Measurements from ENCODE around the gene NUB1. TPM values are rescaled to one million over a fixed set of nuclear protein-coding genes. Genes with fewer than 3 reads are reported as not detected.

Gene NUB1
- total and polyA plus RNA-seq, 5 donors from 2014 or later, result 51.0 to 65.2 (median 53.8) TPM

GRCh38 chr7:151392002-151392401, 50.4 kb downstream of the NUB1 start:
- no peak overlapping the region for H3K27ac ChIP-seq (ENCODE audit: insufficient read depth, low read length, poor library complexity, severe bottlenecking)
- no peak overlapping the region for H3K4me3 Mint-ChIP-seq
- no peaks in the 10 kb centered on the region for H3K36me3 Mint-ChIP-seq
- no peaks in the 10 kb centered on the region for H3K27me3 ChIP-seq (ENCODE audit: control insufficient read depth, insufficient read depth, low read length)
- H3K9me3 Mint-ChIP-seq, result no peaks in the 10 kb centered on the region
- no peak for ATAC-seq (ENCODE audit: low read depth in 2 of 2)
- no peak overlapping the region for H3K27ac Mint-ChIP-seq
- H3K4me3 ChIP-seq (ENCODE audit: low read depth, low read length), result no peak overlapping the region
- no peaks in the 10 kb centered on the region for H3K36me3 ChIP-seq (ENCODE audit: control insufficient read depth, insufficient read depth, low read length)
- no peaks in the 10 kb centered on the region for H3K4me1 ChIP-seq (ENCODE audit: control insufficient read depth, insufficient read depth, low read length, poor library complexity, severe bottlenecking)
- no peaks in the 10 kb centered on the region for H3K9me3 ChIP-seq (ENCODE audit: control insufficient read depth in 2 of 2, low read length in 2 of 2)
- peaks cover 0 to 6% (median 0%) of the 10 kb centered on the region in 4 donors for H3K4me1 Mint-ChIP-seq
- H3K27me3 Mint-ChIP-seq, result peaks cover 10% of the 10 kb centered on the region
- DNase-seq, result no peak

GRCh38 chr7:151392426-151392825, 50.8 kb downstream of the NUB1 start:
- Histone ChIP-seq H3K27ac (ENCODE audit: insufficient read depth, low read length, poor library complexity, severe bottlenecking) (no peak overlapping the region), H3K4me3 (ENCODE audit: low read depth, low read length) (no peak overlapping the region), H3K9me3 (ENCODE audit: control insufficient read depth in 2 of 2, low read length in 2 of 2) (no peaks in the 10 kb centered on the region), H3K36me3 (ENCODE audit: control insufficient read depth, insufficient read depth, low read length) (no peaks in the 10 kb centered on the region), H3K27me3 (ENCODE audit: control insufficient read depth, insufficient read depth, low read length) (no peaks in the 10 kb centered on the region), H3K4me1 (ENCODE audit: control insufficient read depth, insufficient read depth, low read length, poor library complexity, severe bottlenecking) (no peaks in the 10 kb centered on the region)
- ATAC-seq (ENCODE audit: low read depth in 2 of 2), result no peak
- H3K4me3 Mint-ChIP-seq, result no peak overlapping the region
- H3K27me3 Mint-ChIP-seq, result peaks cover 10% of the 10 kb centered on the region
- H3K4me1 Mint-ChIP-seq, result peaks cover 0 to 7% (median 0%) of the 10 kb centered on the region in 4 donors
- H3K36me3 Mint-ChIP-seq, result no peaks in the 10 kb centered on the region
- DNase-seq, result no peak
- H3K27ac Mint-ChIP-seq, result no peak overlapping the region
- H3K9me3 Mint-ChIP-seq, result no peaks in the 10 kb centered on the region

GRCh38 chr7:151393031-151393977, 51.7 kb downstream of the NUB1 start:
- Mint-ChIP-seq H3K4me3 (no peak overlapping the region), H3K27me3 (peaks cover 10% of the 10 kb centered on the region), H3K36me3 (no peaks in the 10 kb centered on the region), H3K27ac (no peak overlapping the region), H3K4me1 (peaks cover 0 to 10% (median 2%) of the 10 kb centered on the region in 4 donors), H3K9me3 (no peaks in the 10 kb centered on the region)
- Histone ChIP-seq H3K9me3 (ENCODE audit: control insufficient read depth in 2 of 2, low read length in 2 of 2) (no peaks in the 10 kb centered on the region), H3K4me3 (ENCODE audit: low read depth, low read length) (no peak overlapping the region), H3K36me3 (ENCODE audit: control insufficient read depth, insufficient read depth, low read length) (no peaks in the 10 kb centered on the region), H3K27ac (ENCODE audit: insufficient read depth, low read length, poor library complexity, severe bottlenecking) (no peak overlapping the region), H3K4me1 (ENCODE audit: control insufficient read depth, insufficient read depth, low read length, poor library complexity, severe bottlenecking) (no peaks in the 10 kb centered on the region), H3K27me3 (ENCODE audit: control insufficient read depth, insufficient read depth, low read length) (no peaks in the 10 kb centered on the region)
- ATAC-seq (ENCODE audit: low read depth in 2 of 2) (no peak), DNase-seq (no peak)

GRCh38 chr7:151394076-151395035, 52.7 kb downstream of the NUB1 start:
- H3K4me3 ChIP-seq (ENCODE audit: low read depth, low read length), result no peak overlapping the region
- Mint-ChIP-seq H3K27ac (no peak overlapping the region), H3K9me3 (no peaks in the 10 kb centered on the region), H3K27me3 (peaks cover 3% of the 10 kb centered on the region), H3K36me3 (no peaks in the 10 kb centered on the region), H3K4me3 (no peak overlapping the region), H3K4me1 (peaks cover 0 to 10% (median 2%) of the 10 kb centered on the region in 4 donors)
- ATAC-seq (ENCODE audit: low read depth in 2 of 2) (no peak), DNase-seq (no peak)
- no peaks in the 10 kb centered on the region for H3K36me3 ChIP-seq (ENCODE audit: control insufficient read depth, insufficient read depth, low read length)
- no peaks in the 10 kb centered on the region for H3K27me3 ChIP-seq (ENCODE audit: control insufficient read depth, insufficient read depth, low read length)
- H3K9me3 ChIP-seq (ENCODE audit: control insufficient read depth in 2 of 2, low read length in 2 of 2), result no peaks in the 10 kb centered on the region
- H3K27ac ChIP-seq (ENCODE audit: insufficient read depth, low read length, poor library complexity, severe bottlenecking), result no peak overlapping the region
- no peaks in the 10 kb centered on the region for H3K4me1 ChIP-seq (ENCODE audit: control insufficient read depth, insufficient read depth, low read length, poor library complexity, severe bottlenecking)

GRCh38 chr7:151395036-151395367, 53.4 kb downstream of the NUB1 start:
- no peak for DNase-seq
- Mint-ChIP-seq H3K27me3 (no peaks in the 10 kb centered on the region), H3K36me3 (no peaks in the 10 kb centered on the region), H3K4me3 (no peak overlapping the region), H3K4me1 (peaks cover 0 to 10% (median 2%) of the 10 kb centered on the region in 4 donors), H3K9me3 (no peaks in the 10 kb centered on the region), H3K27ac (no peak overlapping the region)
- Histone ChIP-seq H3K4me3 (ENCODE audit: low read depth, low read length) (no peak overlapping the region), H3K27ac (ENCODE audit: insufficient read depth, low read length, poor library complexity, severe bottlenecking) (no peak overlapping the region), H3K27me3 (ENCODE audit: control insufficient read depth, insufficient read depth, low read length) (no peaks in the 10 kb centered on the region), H3K36me3 (ENCODE audit: control insufficient read depth, insufficient read depth, low read length) (no peaks in the 10 kb centered on the region), H3K9me3 (ENCODE audit: control insufficient read depth in 2 of 2, low read length in 2 of 2) (no peaks in the 10 kb centered on the region), H3K4me1 (ENCODE audit: control insufficient read depth, insufficient read depth, low read length, poor library complexity, severe bottlenecking) (no peaks in the 10 kb centered on the region)
- no peak for ATAC-seq (ENCODE audit: low read depth in 2 of 2)

GRCh38 chr7:151396328-151396970, 54.8 kb downstream of the NUB1 start:
- no peak for ATAC-seq (ENCODE audit: low read depth in 2 of 2)
- no peaks in the 10 kb centered on the region for H3K27me3 Mint-ChIP-seq
- Histone ChIP-seq H3K36me3 (ENCODE audit: control insufficient read depth, insufficient read depth, low read length) (no peaks in the 10 kb centered on the region), H3K27ac (ENCODE audit: insufficient read depth, low read length, poor library complexity, severe bottlenecking) (no peak overlapping the region), H3K27me3 (ENCODE audit: control insufficient read depth, insufficient read depth, low read length) (no peaks in the 10 kb centered on the region), H3K4me1 (ENCODE audit: control insufficient read depth, insufficient read depth, low read length, poor library complexity, severe bottlenecking) (no peaks in the 10 kb centered on the region), H3K9me3 (ENCODE audit: control insufficient read depth in 2 of 2, low read length in 2 of 2) (no peaks in the 10 kb centered on the region), H3K4me3 (ENCODE audit: low read depth, low read length) (no peak overlapping the region)
- H3K4me1 Mint-ChIP-seq, result peaks cover 0 to 7% (median 2%) of the 10 kb centered on the region in 4 donors
- H3K9me3 Mint-ChIP-seq, result no peaks in the 10 kb centered on the region
- no peaks in the 10 kb centered on the region for H3K36me3 Mint-ChIP-seq
- H3K4me3 Mint-ChIP-seq, result no peak overlapping the region
- no peak overlapping the region for H3K27ac Mint-ChIP-seq
- DNase-seq, result no peak

- no peak for ATAC-seq (ENCODE audit: low read depth in 2 of 2)
- Mint-ChIP-seq H3K9me3 (no peaks in the 10 kb centered on the region), H3K4me3 (no peak overlapping the region), H3K4me1 (peaks cover 0 to 7% (median 2%) of the 10 kb centered on the region in 4 donors), H3K27ac (peak overlapping the region in 2 of 3 donors; percentile 31 to 32), H3K27me3 (peaks cover 2% of the 10 kb centered on the region), H3K36me3 (no peaks in the 10 kb centered on the region)
- Histone ChIP-seq H3K9me3 (ENCODE audit: control insufficient read depth in 2 of 2, low read length in 2 of 2) (no peaks in the 10 kb centered on the region), H3K36me3 (ENCODE audit: control insufficient read depth, insufficient read depth, low read length) (no peaks in the 10 kb centered on the region), H3K4me3 (ENCODE audit: low read depth, low read length) (no peak overlapping the region), H3K27ac (ENCODE audit: insufficient read depth, low read length, poor library complexity, severe bottlenecking) (no peak overlapping the region), H3K4me1 (ENCODE audit: control insufficient read depth, insufficient read depth, low read length, poor library complexity, severe bottlenecking) (no peaks in the 10 kb centered on the region), H3K27me3 (ENCODE audit: control insufficient read depth, insufficient read depth, low read length) (no peaks in the 10 kb centered on the region)
- DNase-seq, result no peak
These were observed 55.4 kb downstream of the NUB1 start for GRCh38 chr7:151397026-151397425.
